Fibroblast of pulmonary artery (primary cell): Measurements from ENCODE around the gene GATA2.

Experiments
- DNase-seq: peaks from one replicate; pipeline ENCODE4 v3.0.0-alpha.2; 2010; ENCODE audit warnings: low read depth
- H3K4me3 ChIP-seq: replicated peaks from 2 replicates; pipeline ENCODE4 v1.5.1; 2011; ENCODE audit warnings: low read depth, mild to moderate bottlenecking, control low read depth, low read length, moderate library complexity
- TF ChIP-seq, protein P1 (sequence below): IDR thresholded peaks from 2 replicates; pipeline ENCODE4 v1.5.1; 2011; ENCODE audit warnings: mild to moderate bottlenecking, control low read depth, low read length, inconsistent platforms; ENCODE audit errors: missing control alignments

The GATA2 gene

DNA sequence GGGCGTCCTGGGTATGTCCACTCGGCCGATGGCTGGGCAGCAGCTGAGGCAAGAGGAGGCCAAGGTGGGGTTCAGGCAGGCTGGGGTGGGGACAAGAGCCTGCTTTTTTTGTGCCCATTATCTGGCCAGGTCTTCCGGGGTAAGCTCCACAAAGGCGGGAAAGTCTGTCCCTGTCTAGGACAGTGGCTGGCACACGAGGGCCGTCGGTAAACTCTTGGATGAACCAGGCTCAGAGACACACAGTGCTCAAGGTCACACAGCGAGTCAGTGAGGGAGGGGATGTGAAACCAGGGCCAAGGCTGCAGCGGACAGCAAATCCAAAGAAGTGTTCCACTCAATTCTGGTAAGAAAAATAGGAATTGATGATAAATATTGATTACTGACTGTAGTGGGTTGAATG lies 29.2 kb downstream of the GATA2 start:
- TF ChIP-seq, protein P1, sequence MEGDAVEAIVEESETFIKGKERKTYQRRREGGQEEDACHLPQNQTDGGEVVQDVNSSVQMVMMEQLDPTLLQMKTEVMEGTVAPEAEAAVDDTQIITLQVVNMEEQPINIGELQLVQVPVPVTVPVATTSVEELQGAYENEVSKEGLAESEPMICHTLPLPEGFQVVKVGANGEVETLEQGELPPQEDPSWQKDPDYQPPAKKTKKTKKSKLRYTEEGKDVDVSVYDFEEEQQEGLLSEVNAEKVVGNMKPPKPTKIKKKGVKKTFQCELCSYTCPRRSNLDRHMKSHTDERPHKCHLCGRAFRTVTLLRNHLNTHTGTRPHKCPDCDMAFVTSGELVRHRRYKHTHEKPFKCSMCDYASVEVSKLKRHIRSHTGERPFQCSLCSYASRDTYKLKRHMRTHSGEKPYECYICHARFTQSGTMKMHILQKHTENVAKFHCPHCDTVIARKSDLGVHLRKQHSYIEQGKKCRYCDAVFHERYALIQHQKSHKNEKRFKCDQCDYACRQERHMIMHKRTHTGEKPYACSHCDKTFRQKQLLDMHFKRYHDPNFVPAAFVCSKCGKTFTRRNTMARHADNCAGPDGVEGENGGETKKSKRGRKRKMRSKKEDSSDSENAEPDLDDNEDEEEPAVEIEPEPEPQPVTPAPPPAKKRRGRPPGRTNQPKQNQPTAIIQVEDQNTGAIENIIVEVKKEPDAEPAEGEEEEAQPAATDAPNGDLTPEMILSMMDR = no peak
- DNase-seq = no peak

DNA sequence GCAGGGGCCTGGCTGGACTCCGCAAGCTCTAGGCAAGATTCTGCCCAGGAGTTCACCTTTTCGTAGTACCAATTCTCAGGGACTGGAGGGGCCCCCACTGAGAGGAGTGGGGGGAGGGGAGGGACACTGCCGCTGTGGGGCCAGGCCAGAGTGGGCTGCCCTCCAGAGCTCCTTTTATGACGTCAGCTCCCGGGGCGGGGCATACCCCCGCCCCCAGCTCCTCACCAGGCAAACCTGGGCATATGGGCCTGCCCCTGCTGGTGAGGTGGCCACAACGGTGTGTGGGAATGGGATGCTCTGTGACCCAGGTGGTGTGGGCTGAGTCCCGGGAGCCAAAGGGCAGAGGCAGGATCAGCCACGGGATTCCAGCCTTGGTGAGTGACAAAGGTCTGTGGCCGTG lies 29.6 kb downstream of the GATA2 start:
- DNase-seq = no peak
- H3K4me3 ChIP-seq = no peak overlapping the region
- TF ChIP-seq, protein P1 = no peak

More for the DNA sequence above, 29.2 kb downstream of the GATA2 start:
- H3K4me3 ChIP-seq = no peak overlapping the region

DNA sequence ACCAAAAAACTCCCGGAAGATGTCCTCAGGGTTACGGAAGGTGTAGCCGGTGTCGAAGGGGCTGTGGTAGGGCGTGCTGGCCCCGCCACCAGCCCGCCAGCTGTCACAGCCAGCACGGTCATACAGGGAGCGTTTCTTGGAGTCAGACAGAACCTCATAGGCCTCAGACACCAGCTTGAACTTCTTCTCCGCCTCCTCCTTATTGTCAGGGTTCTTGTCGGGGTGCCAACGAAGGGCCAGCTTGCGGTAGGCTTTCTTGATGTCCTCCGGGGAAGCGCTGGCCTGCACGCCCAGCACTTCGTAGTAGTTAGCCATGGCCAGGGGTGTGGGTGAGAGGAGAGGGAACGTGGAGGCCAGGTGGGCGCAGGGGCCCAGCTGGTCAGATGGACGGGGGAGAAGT lies 30.1 kb downstream of the GATA2 start:
- no peak for DNase-seq
- no peak overlapping the region for H3K4me3 ChIP-seq
- TF ChIP-seq, protein P1 = no peak

DNA sequence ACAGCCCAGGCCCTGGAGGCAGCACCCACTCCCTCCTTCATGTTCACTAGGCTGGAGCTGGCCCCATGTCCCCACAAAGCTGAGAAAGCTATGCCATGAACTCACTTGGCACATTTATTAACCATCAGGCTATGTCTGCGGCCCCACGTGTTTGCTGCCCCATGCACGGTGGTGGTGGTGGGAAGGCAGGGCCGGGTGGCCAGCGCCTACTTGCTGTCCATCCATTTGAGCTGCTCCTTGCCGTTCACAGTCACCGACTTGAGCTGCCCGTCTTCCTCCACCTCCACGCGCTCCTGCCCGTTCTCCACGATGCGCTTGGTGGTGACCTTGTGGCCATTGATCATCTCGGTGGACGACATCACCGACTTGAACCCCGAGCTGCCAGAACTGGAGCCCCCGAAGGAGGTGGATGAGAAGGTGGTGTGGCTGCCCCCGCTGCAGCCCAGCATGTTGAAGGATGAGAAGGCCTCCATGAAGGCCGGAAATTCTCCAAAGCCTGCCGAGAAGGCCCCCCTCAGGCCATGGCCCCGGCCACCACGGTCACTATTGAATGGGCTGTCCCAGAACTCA lies 30.6 kb downstream of the GATA2 start:
- DNase-seq = no peak
- TF ChIP-seq, protein P1 = no peak
- H3K4me3 ChIP-seq = no peak overlapping the region

DNA sequence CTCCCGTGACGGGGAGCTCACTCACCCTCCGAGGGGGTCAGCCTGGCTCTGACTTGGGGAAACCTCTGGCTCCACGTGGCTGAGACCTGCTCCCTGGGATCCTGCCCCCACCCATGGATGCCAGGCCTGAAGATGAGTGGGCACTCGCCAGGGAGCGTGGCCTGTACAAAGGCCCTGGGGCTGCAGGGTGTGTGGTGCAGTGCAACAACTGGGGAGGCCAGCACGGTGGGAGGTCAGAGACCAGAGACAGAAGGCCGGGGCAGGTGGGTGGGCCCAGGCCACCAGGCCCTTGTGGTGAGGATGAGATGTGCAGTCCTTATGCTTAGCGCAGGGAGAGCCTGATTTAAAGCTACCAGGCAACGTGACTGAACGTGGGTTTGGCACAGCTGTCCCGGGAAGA lies 31.3 kb downstream of the GATA2 start:
- TF ChIP-seq, protein P1 = no peak
- no peak for DNase-seq
- H3K4me3 ChIP-seq = no peak overlapping the region

DNA sequence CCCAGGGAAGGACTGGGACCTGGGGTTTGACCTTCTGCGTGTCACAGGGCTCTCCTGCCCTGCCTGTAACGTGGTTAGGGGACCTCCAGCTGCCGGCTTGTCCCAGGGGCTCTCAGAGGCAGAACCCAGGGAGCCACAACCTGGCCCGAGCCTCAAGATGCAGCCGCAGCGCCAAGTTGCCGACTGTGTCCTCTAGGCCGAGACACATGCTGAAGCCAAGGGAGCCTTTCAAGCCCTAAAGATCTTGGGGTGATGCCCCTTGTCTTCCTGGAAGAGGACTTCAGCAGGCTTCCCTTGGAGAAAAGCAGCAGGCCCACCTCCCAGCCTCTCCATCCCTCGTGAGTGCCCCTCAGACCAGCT lies 33.6 kb downstream of the GATA2 start:
- TF ChIP-seq, protein P1 = no peak
- DNase-seq = no peak
- H3K4me3 ChIP-seq = no peak overlapping the region

DNA sequence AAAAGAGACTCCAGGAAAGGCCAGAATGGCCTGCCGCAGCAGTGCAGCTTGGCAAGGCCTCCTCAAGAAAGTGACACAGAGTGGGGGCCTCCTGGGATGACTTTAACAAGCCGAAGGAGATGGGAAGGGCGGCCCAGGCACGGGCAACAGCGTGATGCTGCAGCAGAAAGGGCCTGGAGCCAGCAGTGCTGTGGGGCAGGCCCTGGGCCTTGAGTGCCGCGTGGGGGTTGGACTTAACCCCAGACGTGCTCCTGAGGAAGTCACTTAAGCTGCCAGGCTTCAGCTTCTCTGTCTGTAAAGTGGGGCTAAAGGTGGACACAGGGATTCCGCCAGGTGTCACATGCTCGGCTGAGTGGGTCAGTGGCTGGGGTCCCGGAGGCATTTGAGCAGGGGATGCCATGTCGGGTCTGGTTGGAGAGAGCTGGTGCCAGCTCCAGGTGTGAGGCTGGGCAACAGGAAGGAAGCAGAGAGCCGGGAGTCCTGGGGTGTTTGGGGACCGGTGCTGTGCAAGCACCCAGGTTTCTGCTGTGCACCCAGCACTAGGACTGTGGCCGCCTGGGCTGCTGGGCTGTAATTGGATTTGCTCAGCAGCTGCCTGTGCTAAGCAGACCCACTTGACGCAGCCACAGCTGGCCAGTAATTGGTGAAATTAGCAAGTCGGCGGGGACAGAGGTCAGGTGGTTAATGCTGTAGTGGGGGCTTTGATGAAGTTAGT lies 34.1 kb downstream of the GATA2 start:
- TF ChIP-seq, protein P1 = no peak
- no peak overlapping the region for H3K4me3 ChIP-seq
- DNase-seq = no peak
